Neural crest cell (in vitro differentiated cells): Measurements from ENCODE around the gene PYGO2. TPM values are rescaled to one million over a fixed set of nuclear protein-coding genes. Genes with fewer than 3 reads are reported as not detected.

Source experiments
- DNase-seq: peaks from one replicate; pipeline ENCODE4 v3.0.0; 2021; ENCODE audit warnings: low read depth, mixed read lengths, low spot score
- H3K27ac Mint-ChIP-seq: one replicate; pipeline ENCODE4 v1.8.0; 2021; ENCODE audit warnings: mild to moderate bottlenecking, mixed read lengths; ENCODE audit not compliant: unreplicated experiment
- H3K27me3 Mint-ChIP-seq: 2 replicates; pipeline ENCODE4 v1.8.0; 2021; ENCODE audit warnings: low read depth, mild to moderate bottlenecking, mixed read lengths
- H3K36me3 Mint-ChIP-seq: 2 replicates; pipeline ENCODE4 v1.8.0; 2021; ENCODE audit warnings: low read depth, mild to moderate bottlenecking, mixed read lengths
- H3K4me1 Mint-ChIP-seq: 2 replicates; pipeline ENCODE4 v1.8.0; 2021; ENCODE audit warnings: mixed read lengths
- H3K4me3 Mint-ChIP-seq: one replicate; pipeline ENCODE4 v1.8.0; 2021; ENCODE audit warnings: mild to moderate bottlenecking, mixed read lengths
- H3K9me3 Mint-ChIP-seq: 2 replicates; pipeline ENCODE4 v1.8.0; 2021; ENCODE audit warnings: mixed read lengths
- CTCF ChIP-seq: fragments of 200-600 bp; sonication (generic); conservative IDR thresholded peaks from 2 replicates; pipeline ENCODE4 v1.5.0; 2021; ENCODE audit warnings: antibody characterized with exemption, mild to moderate bottlenecking
- total RNA-seq: library from RNA; stranded (reverse); gene quantifications from 2 replicates; pipeline ENCODE4 v1.2.1, GENCODE V29; 2021

The PYGO2 gene
- total RNA-seq, 1 donor from 2014 or later = 65.1 TPM

DNA sequence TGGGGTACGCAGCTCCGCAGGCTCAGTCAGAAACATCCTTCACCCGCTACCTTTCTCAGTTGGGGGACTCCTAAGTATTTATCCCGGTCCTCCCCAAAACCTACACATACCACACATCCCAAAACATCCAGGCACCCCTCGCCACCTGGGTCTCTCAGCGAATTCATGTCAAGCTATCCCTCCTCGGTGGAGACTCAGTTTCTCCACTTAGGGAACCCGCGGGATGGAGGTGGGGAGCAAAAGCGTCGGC, 39.8 kb upstream of the PYGO2 start:
- no peak for DNase-seq
- peak overlapping the region; percentile 84 for H3K4me3 Mint-ChIP-seq
- H3K4me1 Mint-ChIP-seq = peaks cover 31% of the 10 kb centered on the region
- no peak for TF ChIP-seq CTCF
- H3K36me3 Mint-ChIP-seq = no peaks in the 10 kb centered on the region
- no peaks in the 10 kb centered on the region for H3K9me3 Mint-ChIP-seq
- H3K27ac Mint-ChIP-seq = no peak overlapping the region
- H3K27me3 Mint-ChIP-seq = no peaks in the 10 kb centered on the region

DNA sequence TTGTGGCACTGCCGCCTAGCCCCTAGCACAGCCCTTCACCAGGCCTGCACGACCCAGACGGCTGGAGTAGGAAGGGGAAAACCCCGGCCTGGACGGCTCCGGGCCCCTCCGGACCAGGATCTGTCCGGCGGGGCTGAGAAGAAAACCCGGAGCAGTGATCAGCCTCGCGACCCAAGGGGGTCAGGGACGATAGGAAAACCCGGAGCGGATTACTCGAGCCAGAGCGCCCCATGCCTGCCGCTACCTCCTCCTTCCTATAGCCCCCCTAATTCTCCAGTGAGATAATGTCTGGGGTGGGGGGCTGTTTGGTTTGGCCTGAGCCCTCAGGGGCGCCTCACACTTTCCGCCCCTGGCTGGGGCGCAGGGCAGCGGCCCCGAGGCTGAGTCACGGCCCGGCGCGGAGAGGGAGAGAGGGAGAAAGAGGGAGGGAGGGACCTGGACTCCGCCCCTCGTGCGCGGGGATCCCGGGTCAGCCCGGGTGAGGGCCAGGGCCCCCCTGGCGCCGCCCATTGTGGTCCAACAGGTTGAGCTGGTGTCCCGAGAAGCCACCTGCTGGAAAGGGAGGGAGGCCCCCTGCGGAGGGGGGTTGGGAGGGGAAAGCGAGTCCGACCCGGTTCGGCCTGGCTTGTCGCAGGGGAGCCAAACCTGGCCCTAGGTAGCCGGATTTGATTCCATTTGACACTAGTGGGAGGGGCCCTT, 39.3 kb upstream of the PYGO2 start:
- no peaks in the 10 kb centered on the region for H3K9me3 Mint-ChIP-seq
- peak; percentile 14 for TF ChIP-seq CTCF
- no peaks in the 10 kb centered on the region for H3K27me3 Mint-ChIP-seq
- DNase-seq = peak; percentile 80
- peak overlapping the region; percentile 92 for H3K4me3 Mint-ChIP-seq
- H3K4me1 Mint-ChIP-seq = peaks cover 31% of the 10 kb centered on the region
- no peak overlapping the region for H3K27ac Mint-ChIP-seq
- no peaks in the 10 kb centered on the region for H3K36me3 Mint-ChIP-seq

DNA sequence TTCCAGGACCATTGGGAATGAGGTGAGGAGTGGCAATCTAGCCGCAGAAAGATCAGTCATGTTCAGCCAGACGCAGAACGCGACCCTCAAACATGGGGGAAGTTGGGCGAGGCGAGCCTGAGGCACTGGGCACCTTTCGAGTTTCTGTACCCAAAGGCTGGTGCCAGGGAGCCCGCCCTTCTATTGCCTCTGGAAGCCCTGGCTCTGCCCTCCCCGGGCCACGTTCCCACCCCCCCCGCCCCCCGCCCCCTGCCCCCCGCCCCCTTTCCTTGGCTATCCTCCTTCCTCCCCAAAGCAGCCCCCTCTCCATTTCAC, 38.8 kb upstream of the PYGO2 start:
- no peak for DNase-seq
- Mint-ChIP-seq H3K27ac (no peak overlapping the region), H3K27me3 (no peaks in the 10 kb centered on the region), H3K9me3 (no peaks in the 10 kb centered on the region), H3K4me3 (peak overlapping the region; percentile 92), H3K36me3 (no peaks in the 10 kb centered on the region), H3K4me1 (peaks cover 31% of the 10 kb centered on the region)
- TF ChIP-seq CTCF = no peak

DNA sequence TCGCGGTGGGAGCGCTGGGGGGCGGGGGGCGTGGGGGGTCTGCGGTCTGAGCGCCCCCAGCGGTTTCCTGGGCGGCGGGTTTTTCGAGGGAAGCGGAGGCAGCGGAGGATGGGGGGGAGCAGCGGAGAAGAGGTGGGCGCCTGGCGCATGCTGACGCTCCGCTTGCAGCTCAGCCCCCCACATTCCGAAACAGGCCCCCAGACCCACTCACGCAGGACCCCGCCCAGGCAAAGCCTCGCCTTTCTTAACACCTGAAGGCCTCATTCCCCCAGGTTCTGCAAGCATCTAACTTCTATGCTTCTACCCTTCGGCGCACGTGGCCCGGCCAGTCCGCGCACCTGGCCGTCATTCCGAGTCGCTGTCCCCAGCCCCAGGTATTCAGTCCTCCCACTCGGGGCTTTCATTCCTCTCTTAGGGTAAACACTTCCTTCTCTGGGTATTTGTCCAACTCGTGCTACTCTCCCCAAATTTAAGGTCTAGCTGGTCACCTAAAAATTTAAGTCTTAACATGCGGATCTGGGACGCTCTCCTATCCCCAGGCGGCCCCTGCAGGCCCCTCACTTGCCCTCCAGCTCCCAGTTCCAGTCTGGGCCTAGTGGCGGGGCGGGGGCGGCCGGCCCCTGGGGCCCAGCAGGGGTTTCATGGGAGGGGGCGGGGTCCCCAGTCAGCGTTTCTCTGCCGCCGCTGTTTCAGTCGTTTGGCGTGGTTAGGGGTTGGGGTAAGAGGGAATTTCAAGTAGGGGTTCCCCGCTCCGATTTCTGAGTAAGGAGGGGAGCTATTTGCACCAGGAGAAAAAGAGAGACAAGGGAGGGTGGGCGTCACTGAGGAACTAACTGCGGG, 38.2 kb upstream of the PYGO2 start:
- Mint-ChIP-seq H3K4me1 (peaks cover 31% of the 10 kb centered on the region), H3K9me3 (no peaks in the 10 kb centered on the region), H3K27ac (no peak overlapping the region), H3K27me3 (no peaks in the 10 kb centered on the region), H3K36me3 (no peaks in the 10 kb centered on the region), H3K4me3 (peak overlapping the region; percentile 92)
- no peak for TF ChIP-seq CTCF
- DNase-seq = no peak

DNA sequence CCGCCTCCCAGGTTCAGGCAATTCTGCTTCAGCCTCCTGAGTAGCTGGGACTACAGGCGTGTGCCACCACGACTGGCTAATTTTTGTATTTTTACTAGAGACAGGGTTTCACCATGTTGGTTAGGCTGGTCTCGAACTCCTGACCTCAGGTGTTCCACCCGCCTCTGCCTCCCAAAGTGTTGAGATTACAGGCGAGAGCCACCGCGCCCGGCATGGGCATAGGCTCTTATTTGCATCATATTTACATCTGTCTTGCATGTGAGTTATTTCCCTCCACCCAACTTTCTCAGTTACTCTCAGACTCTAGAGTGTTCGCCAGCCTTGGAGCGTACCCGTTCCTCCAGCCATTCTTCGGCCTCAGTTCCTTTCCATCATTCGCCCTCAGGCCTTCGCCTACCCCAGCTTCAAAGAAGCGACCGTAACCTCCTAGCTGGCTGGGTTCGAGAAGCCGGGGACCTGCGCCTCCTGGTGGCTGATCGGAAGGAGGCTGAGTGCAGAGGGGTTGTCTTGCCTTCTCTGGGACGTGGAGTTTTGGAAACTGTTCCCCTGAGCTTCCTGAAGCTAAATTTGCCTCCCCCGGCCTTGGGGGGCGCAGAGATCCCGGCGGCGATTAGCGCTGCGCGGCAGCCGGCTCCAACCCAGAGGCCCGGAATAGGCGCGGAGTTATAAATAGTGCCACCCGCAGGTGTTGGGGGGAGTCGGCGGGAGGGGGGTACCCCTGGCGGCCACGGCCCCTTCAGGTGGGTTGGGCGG, 37.4 kb upstream of the PYGO2 start:
- peak overlapping the region; percentile 81 for H3K4me3 Mint-ChIP-seq

More for the DNA sequence above, 37.4 kb upstream of the PYGO2 start:
- peak; percentile 74 for DNase-seq
- Mint-ChIP-seq H3K9me3 (no peaks in the 10 kb centered on the region), H3K36me3 (no peaks in the 10 kb centered on the region), H3K27ac (no peak overlapping the region), H3K4me1 (peaks cover 25% of the 10 kb centered on the region), H3K27me3 (no peaks in the 10 kb centered on the region)
- TF ChIP-seq CTCF = peak; percentile 81
